Stimulated activated CD4-positive, alpha-beta T cell treated with anti-CD3 and anti-CD28 coated beads, Interleukin-15, amount 100 ng/mL, for 24 hours (primary cell): ENCODE results near the gene LCNL1.

ENCODE experiments used
- DNase-seq: peaks from one replicate; pipeline ENCODE4 v3.0.0-alpha.2; 2020

The LCNL1 gene

DNA sequence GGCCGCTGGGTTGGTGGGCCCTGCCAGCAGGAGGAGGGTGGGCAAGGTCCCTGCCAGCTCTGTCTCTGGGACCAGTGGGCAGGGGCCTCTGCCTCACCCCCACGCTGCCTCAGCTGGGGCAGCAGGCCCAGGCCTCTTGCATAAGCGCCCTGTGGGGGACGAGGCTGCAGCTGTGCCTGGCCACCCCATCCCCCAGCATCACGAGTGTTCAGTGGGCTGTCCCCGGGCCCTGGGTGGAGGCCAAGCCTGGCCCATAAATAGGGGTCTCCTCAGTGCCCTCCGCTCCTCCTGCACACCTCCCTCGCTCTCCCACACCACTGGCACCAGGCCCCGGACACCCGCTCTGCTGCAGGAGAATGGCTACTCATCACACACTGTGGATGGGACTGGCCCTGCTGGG lies 5.6 kb upstream of the LCNL1 start, which contains the start of gene PTGDS:
PTGDS (plus strand) TSS at position 282 of the 400 bp plus-strand sequence; CDS start at position 357, 75 bp downstream.
- no peak for DNase-seq

DNA sequence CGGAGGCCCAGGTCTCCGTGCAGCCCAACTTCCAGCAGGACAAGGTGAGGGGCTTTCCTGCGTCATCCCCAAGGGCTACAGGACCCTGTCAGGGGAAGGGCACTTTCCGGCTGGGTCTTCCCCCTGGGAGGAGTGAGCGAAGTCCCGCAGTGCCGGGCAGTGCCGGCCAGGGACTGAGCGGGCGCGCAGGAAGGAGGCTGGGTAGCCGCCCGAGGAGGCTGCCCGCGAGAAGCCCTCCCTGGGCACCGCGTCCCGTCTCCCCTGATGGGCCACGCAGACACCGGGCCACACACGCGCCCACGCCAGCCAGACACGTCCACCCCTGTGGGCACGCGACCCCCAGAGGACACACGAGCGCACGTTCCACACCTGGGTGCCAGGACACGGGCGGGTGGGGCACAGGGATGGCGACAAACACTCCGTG lies 5.1 kb upstream of the LCNL1 start:
- DNase-seq: no peak

DNA sequence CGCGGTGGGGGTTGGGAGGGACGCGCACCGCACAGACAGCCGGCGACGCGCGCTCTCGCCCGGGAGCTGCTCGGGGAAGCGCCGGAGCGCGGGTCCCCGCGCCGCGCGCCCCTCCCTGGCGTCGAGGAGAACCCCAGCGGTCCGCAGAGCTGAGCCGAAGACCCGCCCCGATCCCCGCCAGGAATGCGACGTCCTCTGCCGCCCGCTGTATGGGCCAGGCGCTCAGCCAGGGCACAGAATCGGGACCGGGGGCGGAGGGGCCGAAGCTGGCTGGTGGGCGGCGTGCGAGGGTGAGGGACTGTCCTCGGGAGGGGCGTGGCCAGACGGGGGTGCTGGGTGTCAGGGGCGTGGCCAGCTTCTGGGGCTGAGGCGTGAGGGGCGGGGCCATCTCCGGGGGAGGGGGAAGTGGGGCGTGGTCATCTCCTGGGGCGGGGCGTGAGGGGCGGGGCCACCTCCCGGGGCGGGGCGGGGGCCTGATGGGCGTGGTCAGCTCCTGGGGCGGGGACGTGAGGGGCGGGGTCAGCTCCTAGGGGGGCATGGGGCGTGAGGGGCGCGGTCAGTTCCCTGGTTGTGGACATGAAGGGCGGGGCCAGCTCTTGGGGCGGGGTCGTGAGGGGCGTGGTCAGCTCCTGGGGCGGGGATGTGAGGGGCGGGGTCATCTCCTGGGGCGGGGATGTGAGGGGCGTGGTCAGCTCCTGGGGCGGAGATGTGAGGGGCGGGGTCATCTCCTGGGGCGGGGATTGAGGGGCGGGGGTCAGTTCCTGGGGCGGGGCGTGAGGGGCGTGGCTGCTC lies 4.5 kb upstream of the LCNL1 start:
- DNase-seq: peak; percentile 73

DNA sequence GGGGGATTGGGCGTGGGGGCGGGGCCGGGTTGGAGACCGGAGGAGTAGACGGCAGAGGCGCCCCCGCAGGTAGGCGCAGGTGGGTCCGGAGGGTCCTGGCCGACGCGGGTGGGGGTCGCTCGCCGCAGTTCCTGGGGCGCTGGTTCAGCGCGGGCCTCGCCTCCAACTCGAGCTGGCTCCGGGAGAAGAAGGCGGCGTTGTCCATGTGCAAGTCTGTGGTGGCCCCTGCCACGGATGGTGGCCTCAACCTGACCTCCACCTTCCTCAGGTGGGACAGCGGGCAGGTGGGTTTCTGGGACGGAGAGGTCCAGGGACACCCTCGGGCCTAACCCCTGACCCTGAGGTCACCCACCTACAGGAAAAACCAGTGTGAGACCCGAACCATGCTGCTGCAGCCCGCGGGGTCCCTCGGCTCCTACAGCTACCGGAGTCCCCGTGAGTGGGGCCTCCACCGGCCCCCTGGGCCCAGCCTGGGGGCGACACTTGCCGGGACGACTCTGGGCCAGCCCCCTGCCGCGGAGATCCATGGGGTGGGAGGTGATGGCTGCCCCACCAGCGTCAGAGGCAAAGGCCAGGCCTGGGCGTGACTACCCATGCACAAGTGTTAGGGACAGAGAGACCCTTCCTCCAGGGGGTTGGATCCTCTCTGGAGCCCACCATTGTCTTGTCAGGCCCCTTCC lies 3.8 kb upstream of the LCNL1 start:
- no peak for DNase-seq

DNA sequence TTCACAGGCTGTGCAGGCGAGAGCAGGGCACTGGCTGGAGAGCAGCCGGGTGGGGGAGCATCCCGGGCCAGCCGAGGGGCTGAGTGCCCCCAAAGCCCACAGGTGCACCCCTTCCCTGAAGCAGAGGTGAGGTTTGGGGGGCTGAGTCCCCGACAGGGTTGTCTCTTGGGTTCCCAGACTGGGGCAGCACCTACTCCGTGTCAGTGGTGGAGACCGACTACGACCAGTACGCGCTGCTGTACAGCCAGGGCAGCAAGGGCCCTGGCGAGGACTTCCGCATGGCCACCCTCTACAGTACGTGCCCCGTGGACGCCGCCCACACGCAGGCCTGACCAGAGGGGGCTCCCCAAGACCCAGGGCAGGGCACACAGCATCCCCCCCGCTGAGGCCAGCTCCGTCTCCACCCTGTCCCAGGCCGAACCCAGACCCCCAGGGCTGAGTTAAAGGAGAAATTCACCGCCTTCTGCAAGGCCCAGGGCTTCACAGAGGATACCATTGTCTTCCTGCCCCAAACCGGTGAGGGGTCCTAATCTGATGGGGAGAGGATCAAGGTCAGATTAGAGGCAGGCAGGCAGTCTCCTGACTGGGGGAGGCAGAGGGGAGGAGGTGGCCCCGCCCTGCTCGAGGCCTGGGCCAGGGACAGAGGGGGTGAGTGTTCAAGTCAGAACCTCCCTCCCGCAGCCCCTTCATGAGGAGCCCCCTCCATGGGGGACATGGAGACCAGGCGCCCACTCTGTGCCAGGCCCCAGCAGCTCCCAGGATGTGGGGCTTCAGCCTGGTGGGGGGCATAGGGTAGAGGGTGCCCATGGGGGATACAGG lies 2.8 kb upstream of the LCNL1 start:
- DNase-seq: no peak

DNA sequence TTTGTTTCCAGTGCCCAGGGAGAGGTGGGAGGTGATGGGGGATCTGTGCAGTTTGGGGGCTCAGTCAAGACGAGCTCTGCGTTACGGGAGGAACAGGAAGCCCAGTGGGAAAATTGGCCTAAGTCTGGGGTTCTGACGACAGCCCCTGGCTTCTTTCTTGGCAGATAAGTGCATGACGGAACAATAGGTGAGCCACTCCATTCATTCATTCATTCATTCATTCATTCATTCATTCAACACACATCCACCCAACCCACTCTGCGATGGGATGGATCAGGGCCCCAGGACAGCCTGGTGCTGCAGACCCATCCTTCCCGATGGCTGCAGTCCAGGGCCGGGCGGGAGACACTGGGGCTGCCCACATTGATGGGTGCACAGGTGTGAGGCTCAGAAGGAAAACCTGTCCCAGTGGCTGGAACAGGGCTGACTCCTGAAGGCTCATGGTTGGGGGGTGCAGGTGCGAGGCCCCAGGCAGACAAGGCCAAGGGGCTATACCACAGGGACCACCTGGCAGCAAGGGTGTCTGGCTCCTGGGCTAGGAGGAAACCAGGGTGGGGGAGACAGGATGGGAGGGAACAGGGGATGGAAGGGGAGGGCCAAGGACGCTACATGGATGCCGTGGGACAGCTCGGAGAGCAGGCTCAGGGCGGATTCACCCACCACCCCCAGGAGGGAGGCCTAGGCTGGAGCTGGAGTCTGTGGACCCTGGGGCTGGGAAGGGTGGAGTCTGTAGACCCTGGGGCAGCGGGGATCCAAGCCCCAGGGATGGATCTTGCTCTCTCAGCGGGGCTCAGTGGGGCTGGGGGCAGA lies 1.9 kb upstream of the LCNL1 start:
- DNase-seq: no peak

DNA sequence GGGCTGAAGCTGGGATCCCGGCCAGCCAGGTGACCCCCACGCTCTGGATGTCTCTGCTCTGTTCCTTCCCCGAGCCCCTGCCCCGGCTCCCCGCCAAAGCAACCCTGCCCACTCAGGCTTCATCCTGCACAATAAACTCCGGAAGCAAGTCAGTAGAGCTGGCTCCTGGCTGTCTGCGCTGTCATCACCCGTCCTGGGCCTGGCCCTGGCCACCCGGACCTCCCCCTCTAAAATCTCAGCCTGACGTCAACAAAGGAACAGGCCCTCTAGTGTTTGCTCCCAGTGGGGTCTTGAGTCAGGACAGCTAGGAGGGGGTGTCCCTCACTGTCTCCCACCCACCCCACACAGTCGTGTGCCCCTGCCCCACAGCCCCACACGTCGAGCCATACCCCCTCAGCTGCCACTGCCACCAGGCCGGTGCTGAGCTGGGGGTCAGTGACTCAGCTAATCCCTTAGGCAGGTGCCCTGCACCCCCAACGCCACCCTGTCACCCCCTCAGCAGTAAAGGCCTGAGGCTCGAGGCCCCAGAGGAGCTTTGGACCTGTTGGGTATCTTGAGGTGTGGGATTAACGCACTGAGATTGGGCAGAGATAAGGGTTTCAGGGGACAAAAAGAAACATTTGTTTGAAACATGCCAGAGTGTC lies 1.1 kb upstream of the LCNL1 start:
- no peak for DNase-seq

DNA sequence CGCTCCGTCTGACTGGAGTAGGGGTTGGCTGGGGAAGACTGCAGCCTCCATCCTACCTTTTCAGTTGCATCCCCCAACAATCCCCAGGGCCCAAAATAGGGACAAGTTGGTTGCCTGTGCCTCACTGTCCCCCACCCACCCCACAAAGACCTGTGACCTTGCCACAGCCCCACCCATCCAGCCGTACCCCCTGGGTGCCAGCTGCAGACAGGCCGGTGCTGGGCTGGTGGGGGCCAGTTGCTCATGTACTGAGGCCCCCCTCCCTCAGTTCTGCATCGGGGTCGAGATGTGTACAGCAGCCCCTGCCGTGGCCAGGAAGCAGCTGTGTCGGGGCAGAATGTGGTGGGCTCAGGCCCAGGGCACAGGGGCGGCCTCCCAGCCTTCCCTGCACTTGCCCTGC lies 374 bp downstream of the LCNL1 start:
- DNase-seq: no peak

DNA sequence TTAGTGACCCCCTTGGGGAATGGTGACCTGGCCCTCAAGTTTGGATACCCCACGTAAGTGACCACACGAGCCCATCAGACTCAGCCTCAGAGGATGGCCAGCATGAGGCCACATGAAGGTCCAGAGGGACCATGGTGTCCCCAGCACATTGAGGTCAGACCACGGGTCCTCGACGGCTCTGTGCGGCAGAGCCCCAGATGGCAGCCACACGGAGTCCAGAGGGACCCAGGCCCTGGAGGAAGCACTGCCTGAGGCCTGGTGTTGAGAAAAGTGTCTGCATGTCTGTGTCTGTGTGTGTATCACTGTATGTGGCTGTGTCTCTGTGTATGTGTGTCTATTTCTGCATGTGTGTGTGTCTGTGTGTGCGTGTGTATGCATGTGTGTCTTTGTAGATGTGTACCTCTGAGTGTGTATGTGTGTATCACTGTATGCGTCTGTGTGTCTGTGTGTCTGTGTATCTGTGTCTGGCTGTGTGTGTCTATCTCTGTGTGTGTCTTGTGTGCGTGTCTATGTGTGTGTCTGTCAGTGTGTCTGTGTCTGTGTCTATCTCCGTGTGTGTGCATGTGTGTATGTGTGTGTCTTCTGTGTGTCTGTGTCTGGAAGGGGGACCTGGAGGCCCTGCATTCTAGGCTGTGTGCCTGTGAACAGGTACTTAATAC lies 992 bp downstream of the LCNL1 start:
- DNase-seq: no peak

DNA sequence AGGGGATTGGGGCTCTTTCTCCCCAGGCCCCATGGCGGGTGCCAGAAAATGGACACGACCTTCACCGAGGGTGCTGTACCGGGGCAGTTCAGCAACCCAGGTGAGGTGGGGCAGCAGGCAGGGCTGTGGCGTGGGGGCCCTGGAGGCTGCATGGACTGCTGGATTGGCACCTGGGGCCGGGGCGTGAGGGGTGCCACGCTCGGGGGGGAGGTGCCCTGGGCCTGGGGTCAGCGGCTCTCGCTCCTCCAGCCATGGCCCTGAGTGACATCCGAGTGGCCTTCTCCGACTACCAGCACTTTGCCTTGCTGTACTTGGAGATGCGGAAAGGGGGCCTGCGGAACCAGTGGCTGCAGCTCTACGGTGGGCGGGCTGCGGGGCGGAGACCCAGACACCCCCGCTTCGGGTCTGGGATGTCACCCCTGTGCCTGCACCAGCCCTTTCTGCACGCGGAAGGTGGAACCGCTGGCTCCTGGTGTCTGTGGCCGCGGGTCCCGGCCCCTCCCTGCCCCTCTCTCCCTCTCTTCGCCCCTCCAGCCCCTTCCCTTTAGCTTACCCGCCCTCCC lies 1.8 kb downstream of the LCNL1 start:
- no peak for DNase-seq

DNA sequence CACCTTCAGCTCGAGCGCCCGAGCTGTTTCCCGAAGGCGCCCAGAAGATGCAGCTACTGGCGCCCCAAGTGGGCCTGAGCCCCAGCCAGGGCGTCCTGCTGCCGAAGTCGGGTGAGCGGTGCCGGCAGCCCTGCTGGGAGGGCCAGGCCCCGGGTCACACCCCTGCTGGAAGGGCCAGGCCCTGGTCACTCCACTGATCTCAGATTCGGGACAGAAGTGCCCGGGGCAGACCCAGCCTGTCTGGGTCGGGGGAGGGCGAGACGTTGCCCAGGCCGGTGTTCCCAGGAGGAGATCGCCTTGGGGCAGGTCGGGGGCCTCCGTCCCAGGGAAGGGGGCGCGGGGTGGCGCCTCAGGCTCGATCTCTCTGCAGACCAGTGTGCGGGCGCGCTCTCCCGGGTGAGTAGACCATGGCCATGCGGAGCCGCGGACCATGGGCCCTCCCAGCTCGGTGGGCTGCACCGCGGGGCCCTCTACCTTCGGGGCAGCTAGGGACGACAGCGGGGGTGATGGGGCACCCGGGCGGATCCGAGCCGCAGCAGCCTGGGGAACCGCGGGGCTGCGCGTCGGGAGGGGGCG lies 2.3 kb downstream of the LCNL1 start:
- no peak for DNase-seq

DNA sequence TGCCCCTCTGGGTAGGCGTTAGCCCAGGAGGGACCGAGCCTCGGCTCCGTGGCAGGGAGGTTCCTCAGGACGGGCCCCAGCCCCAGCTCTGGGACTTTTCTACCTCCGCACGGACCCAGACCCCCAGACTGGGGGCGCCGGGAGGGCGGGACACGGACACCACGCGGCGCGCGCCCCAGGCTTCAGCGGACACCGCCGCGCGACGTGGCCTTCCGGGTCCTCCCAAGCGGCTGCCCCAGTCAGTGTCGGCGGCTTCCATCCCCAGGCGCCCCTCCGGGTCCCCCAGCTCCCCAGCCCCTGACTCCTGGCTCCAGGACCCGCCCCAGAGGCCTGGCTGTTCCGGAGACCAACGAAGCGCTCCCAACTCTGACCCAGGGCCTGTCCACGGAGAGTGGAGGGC lies 3.1 kb downstream of the LCNL1 start:
- no peak for DNase-seq

DNA sequence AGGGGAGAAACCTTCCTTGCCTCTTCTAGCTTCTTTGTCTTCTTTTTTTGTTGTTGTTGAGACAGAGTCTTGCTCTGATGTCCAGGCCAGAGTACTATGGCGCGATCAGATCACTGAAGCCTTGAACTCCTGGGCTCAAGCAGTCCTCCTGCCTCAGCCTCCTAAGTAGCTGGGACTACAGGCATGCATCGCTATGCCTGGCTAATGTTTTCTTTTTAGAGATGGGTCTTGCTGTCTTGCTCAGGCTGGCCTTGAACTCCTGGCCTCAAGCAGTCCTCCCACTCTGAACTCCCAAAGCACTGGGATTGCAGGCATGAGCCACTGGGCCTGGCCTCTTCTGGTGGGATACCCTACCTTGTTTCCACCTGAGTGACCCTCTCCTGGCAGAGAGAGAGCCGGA lies 6.1 kb downstream of the LCNL1 start:
- DNase-seq: no peak

DNA sequence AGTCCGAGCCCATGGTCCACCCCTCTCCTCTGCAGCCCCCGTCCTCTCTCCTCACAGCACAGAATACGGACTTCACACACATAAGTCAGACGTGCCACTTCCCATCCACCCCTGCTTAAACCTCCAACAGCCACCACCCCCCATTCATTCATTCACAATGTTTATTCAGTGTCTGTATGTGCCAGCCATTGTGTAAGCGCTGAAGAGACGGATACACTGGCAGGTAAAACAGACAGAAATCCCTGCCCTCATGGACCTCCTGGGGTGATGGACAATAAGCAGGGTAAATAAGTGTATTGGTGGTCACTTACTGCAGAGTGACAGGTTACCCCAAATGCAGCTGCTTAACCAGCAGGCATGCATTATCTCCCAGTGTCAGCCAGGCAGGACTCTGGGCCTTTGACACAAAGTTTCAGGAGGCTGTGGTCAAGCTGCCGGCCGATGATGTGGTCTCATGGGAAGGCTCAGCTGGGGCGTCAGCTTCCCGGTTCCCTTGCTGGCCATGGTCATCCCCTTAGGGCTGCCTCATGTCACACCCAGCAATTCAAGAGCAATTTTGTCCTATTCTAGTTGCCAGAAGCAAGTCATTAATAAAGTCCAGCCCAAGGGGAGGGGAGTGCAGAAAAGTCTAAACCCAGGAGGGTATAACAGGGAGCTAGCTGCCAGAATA lies 7.6 kb downstream of the LCNL1 start:
- no peak for DNase-seq

DNA sequence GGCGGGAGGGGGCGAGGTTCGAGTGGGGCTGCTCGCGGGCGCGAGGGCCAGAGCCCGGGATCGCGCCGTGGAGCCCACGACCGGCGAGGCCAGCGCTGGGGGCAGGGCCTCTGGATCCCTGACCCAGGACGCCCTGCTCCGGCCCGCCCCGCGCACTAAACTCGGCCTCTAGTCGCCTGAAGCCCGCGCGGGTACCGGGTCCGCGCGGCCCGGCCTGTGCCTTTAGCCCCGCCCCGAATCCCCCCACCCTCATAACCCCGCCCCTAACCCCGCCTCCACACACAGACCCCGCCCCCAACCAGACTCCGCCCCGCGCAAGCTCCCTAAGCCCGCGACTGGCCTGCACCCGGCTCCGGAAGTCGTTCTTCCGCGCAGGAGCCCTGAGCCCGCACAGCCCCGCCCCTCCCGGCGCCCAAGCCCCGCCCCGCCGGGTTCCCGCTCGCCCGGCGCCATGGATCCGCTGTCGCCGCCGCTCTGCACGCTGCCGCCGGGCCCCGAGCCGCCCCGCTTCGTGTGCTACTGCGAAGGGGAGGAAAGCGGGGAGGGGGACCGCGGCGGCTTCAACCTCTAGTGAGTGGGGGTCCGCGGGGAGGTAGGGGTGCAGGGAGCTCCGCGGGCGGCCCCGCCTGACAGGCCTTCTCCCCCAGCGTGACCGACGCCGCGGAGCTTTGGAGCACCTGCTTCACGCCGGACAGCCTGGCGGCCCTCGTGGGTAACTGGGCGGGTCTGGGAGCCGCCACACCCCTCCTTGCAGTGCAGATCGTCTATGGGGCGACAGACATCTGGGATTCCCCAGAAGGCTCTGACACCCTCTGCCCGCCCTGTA lies 9.4 kb downstream of the LCNL1 start, which contains the start of gene PAXX:
PAXX (plus strand) TSS at position 430 of the 826 bp plus-strand sequence; CDS start at position 452, 22 bp downstream.
- peak; percentile 97 for DNase-seq

DNA sequence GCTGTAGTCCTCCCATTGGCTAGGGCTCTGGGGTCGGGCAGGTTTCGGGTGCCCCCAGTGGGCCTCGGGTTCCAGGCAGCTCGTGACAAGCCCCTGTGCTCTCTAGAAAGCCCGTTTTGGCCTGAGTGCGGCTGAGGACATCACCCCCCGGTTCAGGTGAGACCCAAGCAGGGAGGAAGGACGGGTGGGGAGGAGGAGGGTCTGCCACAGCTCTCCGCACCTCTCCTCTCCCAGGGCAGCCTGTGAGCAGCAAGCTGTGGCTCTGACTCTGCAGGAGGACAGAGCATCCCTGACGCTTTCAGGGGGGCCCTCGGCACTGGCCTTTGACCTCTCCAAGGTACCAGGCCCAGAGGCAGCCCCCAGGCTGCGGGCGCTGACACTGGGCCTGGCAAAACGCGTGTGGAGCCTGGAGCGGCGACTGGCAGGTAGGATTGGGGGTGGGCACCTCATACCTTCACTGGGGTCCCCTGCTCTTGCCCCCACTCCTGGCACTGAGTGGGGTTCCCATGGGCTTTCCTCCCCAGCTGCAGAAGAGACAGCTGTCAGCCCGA lies 10.1 kb downstream of the LCNL1 start:
- no peak for DNase-seq

DNA sequence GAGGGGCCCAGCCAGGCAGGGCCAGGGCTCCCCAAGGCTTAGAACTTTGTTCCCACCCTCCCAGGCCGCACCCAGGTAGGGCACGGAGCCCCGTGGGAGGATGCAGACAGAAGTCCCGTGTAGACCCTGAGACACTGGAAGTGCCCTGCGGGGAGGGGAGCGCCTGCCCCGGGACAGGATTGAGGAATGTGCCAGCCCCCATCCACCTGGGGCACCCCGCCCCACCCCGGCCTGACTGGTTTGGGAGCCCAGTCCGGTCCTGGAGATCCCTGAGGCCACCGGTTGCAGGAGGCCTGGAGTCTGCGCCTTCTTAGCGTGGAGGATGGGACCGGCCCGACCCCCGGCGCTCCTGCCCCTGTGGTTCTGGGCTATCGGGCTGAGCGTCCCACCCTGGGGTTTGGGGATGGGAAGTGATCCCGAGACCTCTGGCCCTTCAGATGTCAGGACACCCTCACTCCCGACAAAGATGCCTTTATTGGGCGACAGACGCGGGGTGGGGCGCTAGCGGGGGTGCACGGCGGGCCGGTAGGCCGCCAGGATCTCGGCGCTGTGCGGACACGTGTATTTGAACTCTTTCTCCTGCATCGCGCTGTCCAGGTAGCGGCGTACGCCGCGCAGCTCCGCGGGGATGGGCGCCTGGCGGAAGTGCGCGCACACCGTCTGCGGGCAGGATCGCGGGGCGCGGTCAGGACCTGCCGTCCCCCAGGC lies 11.5 kb downstream of the LCNL1 start:
- no peak for DNase-seq

DNA sequence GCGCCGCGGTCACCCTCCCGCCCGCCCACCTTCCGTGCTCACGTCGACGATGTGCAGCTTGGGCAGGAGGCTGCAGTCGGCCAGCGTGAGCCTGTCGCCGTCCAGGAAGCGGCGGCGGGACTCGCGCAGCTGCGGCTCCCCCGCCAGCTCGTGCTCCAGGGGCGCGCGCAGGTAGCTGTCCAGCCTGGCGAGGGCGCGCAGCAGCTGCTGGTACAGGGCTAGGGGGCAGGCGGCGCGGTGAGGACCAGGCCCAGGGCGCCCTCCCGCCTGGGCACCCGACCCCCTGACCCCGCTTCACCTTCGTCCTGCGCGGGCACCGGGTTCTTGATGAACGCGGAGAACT lies 12.1 kb downstream of the LCNL1 start:
- DNase-seq: no peak
